Hippocampal formation (tissue), 2 donors: ENCODE results near the gene C5orf46.
"Not testable (repeated sequence)": the region's sequence is repeated elsewhere in the genome, so short reads cannot be mapped to it uniquely, and the experiment has no call there.

Source experiments
- DNase-seq, 2 donors: peaks; one replicate each; lab custom pipeline; 2025; lab: John Stamatoyannopoulos, UW

The C5orf46 gene

GRCh38 chr5:147906326-147907095 lies at the start of gene C5orf46:
C5orf46 (minus strand) TSS chr5:147906538; CDS start chr5:147906501, 37 bp downstream.
- DNase-seq = no peak

GRCh38 chr5:147954971-147955370 lies 48.6 kb upstream of the C5orf46 start:
- no peak for DNase-seq

GRCh38 chr5:147949711-147950573 lies 43.6 kb upstream of the C5orf46 start:
- DNase-seq = peak in 1 of 2 donors; percentile 41

GRCh38 chr5:147946658-147947274 lies 40.4 kb upstream of the C5orf46 start:
- not testable (repeated sequence) for DNase-seq

- DNase-seq = no peak
Measured at GRCh38 chr5:147939431-147940114, 33.2 kb upstream of the C5orf46 start.

- peak in 1 of 2 donors; percentile 18 for DNase-seq
Measured at GRCh38 chr5:147935032-147935431, 28.7 kb upstream of the C5orf46 start.

GRCh38 chr5:147930769-147931168 lies 24.4 kb upstream of the C5orf46 start:
- no peak for DNase-seq

GRCh38 chr5:147927901-147928300 lies 21.6 kb upstream of the C5orf46 start:
- no peak for DNase-seq

- no peak for DNase-seq
Measured at GRCh38 chr5:147925020-147925419, 18.7 kb upstream of the C5orf46 start.

GRCh38 chr5:147921136-147921535 lies 14.8 kb upstream of the C5orf46 start:
- no peak for DNase-seq

GRCh38 chr5:147920420-147921030 lies 14.2 kb upstream of the C5orf46 start:
- DNase-seq = no peak

- DNase-seq = no peak
Measured at GRCh38 chr5:147918899-147919298, 12.6 kb upstream of the C5orf46 start.

GRCh38 chr5:147918101-147918685 lies 11.9 kb upstream of the C5orf46 start:
- no peak for DNase-seq

- no peak for DNase-seq
Measured at GRCh38 chr5:147913786-147914185, 7.4 kb upstream of the C5orf46 start.

GRCh38 chr5:147912011-147912410 lies 5.7 kb upstream of the C5orf46 start:
- DNase-seq = no peak

GRCh38 chr5:147911427-147911826 lies 5.1 kb upstream of the C5orf46 start:
- DNase-seq = peak in 1 of 2 donors; percentile 25

- no peak for DNase-seq
Measured at GRCh38 chr5:147904110-147904509, 2.2 kb downstream of the C5orf46 start.

GRCh38 chr5:147902609-147903115 lies 3.7 kb downstream of the C5orf46 start:
- no peak for DNase-seq

- DNase-seq = no peak
Measured at GRCh38 chr5:147901599-147902039, 4.7 kb downstream of the C5orf46 start.

GRCh38 chr5:147898875-147899401 lies 7.4 kb downstream of the C5orf46 start:
- DNase-seq = no peak
